Inflammatory macrophage (primary cell): Measurements from ENCODE around the gene RNFT2.
"Not testable (repeated sequence)": the region's sequence is repeated elsewhere in the genome, so short reads cannot be mapped to it uniquely, and the experiment has no call there.

Experiments used
- DNase-seq, 2 donors: peaks; one replicate each; pipeline ENCODE4 v3.0.0-alpha.2; 2020 to 2022

Gene RNFT2

GRCh38 chr12:116798719-116799118, 60.6 kb downstream of the RNFT2 start:
- DNase-seq: no peak

- no peak for DNase-seq
These were observed 61.8 kb downstream of the RNFT2 start for GRCh38 chr12:116799955-116800354.

- no peak for DNase-seq
These were observed 62.8 kb downstream of the RNFT2 start for GRCh38 chr12:116800918-116801317.

GRCh38 chr12:116802018-116802417, 63.9 kb downstream of the RNFT2 start:
- no peak for DNase-seq

GRCh38 chr12:116803013-116803736, 65.1 kb downstream of the RNFT2 start:
- DNase-seq: no peak

GRCh38 chr12:116804051-116804450, 65.9 kb downstream of the RNFT2 start:
- DNase-seq: no peak

GRCh38 chr12:116806845-116807440, 68.8 kb downstream of the RNFT2 start:
- DNase-seq: no peak

- DNase-seq: no peak
These were observed 69.4 kb downstream of the RNFT2 start for GRCh38 chr12:116807546-116807945.

GRCh38 chr12:116808113-116809105, 70.3 kb downstream of the RNFT2 start:
- no peak for DNase-seq

GRCh38 chr12:116812238-116812637, 74.1 kb downstream of the RNFT2 start:
- DNase-seq: no peak

GRCh38 chr12:116813271-116814041, 75.3 kb downstream of the RNFT2 start:
- DNase-seq: no peak

GRCh38 chr12:116814766-116815165, 76.7 kb downstream of the RNFT2 start:
- not testable (repeated sequence) for DNase-seq

GRCh38 chr12:116818341-116818856, 80.3 kb downstream of the RNFT2 start:
- DNase-seq: no peak

GRCh38 chr12:116818948-116819832, 81.1 kb downstream of the RNFT2 start:
- peak; percentile 82 to 91 for DNase-seq

GRCh38 chr12:116820064-116820656, 82.0 kb downstream of the RNFT2 start:
- DNase-seq: no peak

- no peak for DNase-seq
These were observed 83.2 kb downstream of the RNFT2 start for GRCh38 chr12:116821291-116821690.

- DNase-seq: no peak
These were observed 89.3 kb downstream of the RNFT2 start for GRCh38 chr12:116827432-116827831.

- DNase-seq: no peak
These were observed 94.2 kb downstream of the RNFT2 start for GRCh38 chr12:116832353-116832752.

- DNase-seq: no peak
These were observed 95.4 kb downstream of the RNFT2 start for GRCh38 chr12:116833474-116833873.

- no peak for DNase-seq
These were observed 97.4 kb downstream of the RNFT2 start for GRCh38 chr12:116835484-116835883.

GRCh38 chr12:116837097-116837496, 99.0 kb downstream of the RNFT2 start:
- DNase-seq: no peak
